Measurements from ENCODE around the gene MAP1LC3C. TPM values are rescaled to one million over a fixed set of nuclear protein-coding genes. Genes with fewer than 3 reads are reported as not detected.

The MAP1LC3C gene
- total RNA-seq: 1.9 TPM in 1 of 2 replicates, not detected in the other

GRCh38 chr1:241999026-241999425 lies at the start of gene MAP1LC3C:
Gene MAP1LC3C, minus strand, starts transcription at chr1:241999098. Its CDS starts 90 bp downstream, at chr1:241999008.

DNA sequence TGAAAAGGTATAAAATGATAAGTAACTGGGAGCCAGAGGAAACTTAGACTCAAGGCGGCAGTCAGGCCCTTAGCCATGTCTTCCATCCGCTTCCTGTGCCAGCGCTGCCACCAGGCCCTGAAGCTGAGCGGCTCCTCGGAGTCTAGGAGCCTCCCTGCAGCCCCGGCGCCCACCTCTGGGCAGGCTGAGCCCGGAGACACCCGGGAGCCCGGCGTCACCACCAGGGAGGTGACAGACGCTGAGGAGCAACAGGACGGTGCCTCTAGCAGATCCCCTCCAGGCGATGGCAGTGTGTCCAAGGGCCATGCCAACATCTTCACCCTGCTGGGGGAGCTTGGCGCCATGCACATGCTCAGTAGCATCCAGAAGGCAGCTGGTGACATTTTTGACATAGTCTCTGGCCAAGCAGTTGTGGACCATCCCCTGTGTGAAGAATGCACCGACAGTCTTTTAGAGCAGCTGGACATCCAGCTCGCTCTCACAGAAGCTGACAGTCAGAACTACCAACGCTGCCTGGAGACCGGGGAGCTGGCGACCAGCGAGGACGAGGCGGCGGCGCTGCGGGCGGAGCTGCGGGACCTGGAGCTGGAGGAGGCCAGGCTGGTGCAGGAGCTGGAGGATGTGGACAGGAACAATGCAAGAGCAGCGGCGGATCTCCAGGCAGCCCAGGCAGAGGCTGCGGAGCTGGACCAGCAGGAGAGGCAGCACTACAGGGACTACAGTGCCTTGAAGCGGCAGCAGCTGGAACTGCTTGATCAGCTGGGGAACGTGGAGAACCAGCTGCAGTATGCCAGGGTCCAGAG lies 41.0 kb downstream of the MAP1LC3C start, which contains the start of gene BECN2:
Gene BECN2, plus strand, starts transcription at position 76 of the 803 bp plus-strand sequence. Its CDS starts 0 bp downstream, at position 76.

Other genes starting within 250 kb of the MAP1LC3C start
- 0.58 and 2.1 TPM in 2 replicates for gene EXO1, start 150.9 kb downstream of the MAP1LC3C start, total RNA-seq
- not detected in 2 replicates for gene BECN2, start 41.3 kb downstream of the MAP1LC3C start, total RNA-seq

All from pericardium fibroblast (primary cell).